ENCODE measurements around the gene PLG. TPM values are rescaled to one million over a fixed set of nuclear protein-coding genes. Genes with fewer than 3 reads are reported as not detected.
A peak's percentile ranks its signal among the peaks of the same experiment; 100 is the strongest.
"Not testable (repeated sequence)": the region's sequence is repeated elsewhere in the genome, so short reads cannot be mapped to it uniquely, and the experiment has no call there.

The PLG gene
- total and polyA plus RNA-seq, 2 experiments from 2014 or later = 0.29 TPM; not detected in 1

DNA sequence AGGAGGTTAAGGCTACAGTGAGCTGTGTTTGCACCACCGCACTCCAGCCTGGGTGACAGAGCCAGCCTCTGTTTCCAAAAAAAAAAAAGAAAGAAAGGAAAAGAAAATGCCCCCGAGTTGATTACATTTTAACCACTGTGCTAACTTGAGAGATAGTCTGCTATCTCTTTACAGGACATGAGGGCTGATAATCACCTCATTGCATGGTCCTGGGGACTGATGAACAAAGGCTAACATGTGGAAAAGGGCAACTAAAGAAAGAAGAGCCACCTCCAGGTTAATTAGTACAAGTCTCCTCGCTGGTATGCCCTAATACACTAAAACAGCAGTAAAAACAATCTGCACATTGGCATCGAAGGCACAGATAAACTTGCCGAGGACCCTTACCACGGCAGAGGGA lies 4.2 kb upstream of the PLG start:
- Histone ChIP-seq H3K9me2 (ENCODE audit: insufficient read depth) (no peaks in the 10 kb centered on the region), H3F3A (ENCODE audit: insufficient read depth) (no peaks in the 10 kb centered on the region), H3K27me3 (replicated peaks; ENCODE audit: insufficient read depth) (no peaks in the 10 kb centered on the region), H3K4me1 (ENCODE audit: insufficient read depth) (no peaks in the 10 kb centered on the region), H4K20me1 (ENCODE audit: insufficient read depth) (no peaks in the 10 kb centered on the region), H2AFZ (no peak overlapping the region), H3K4me2 (ENCODE audit: unreplicated experiment) (no peak overlapping the region), H3K9me3 (ENCODE audit: low read depth) (no peaks in the 10 kb centered on the region), H3K27ac (no peak overlapping the region), H3K79me2 (ENCODE audit: insufficient read depth) (no peaks in the 10 kb centered on the region), H3K4me3 (no peak overlapping the region), H3K36me3 (ENCODE audit: low read depth) (no peaks in the 10 kb centered on the region), H3K9ac (no peak overlapping the region)
- TF ChIP-seq EZH2phosphoT487 (IDR thresholded peaks at IDR 0.05; ENCODE audit: insufficient read depth, low read depth) (no peak), EZH2 (IDR thresholded peaks at IDR 0.05; ENCODE audit: insufficient read depth, poor library complexity, severe bottlenecking) (no peak)
- no peak for DNase-seq
- 29 to 34% methylated on average over 5 to 6 of the region's 6 CpGs for WGBS, 2 experiments (ENCODE audit: low coverage in 1 of 2, low lambda C conversion rate in 2 of 2, missing lambda C conversion rate in 2 of 2)
- in situ Hi-C loops (cut with MboI) = no loop called here

DNA sequence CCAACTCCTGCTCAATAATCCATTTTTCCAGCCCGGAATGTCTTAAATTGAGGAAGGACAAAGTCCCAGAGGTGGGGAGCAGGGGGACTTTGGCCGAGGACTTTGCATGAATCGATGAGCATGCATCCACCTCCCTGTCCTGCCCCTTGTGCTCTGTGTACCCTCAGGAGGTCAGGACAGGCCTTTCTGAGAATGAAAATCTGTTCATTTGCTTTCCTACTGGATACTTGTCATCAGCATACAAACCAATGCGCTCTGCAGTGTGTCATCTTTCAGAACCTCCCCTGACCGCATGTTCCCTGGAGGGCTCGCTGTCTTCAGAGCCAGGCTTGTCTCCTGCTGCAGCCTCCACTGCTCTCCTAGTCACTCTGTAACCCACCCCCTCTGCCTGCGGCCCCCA lies 2.6 kb downstream of the PLG start:
- H3K4me3 ChIP-seq; H3K9ac ChIP-seq; H3K27ac ChIP-seq; H3K27me3 ChIP-seq (replicated peaks; ENCODE audit: insufficient read depth); H3K9me2 ChIP-seq (ENCODE audit: insufficient read depth); H3K4me2 ChIP-seq (ENCODE audit: unreplicated experiment); H3K9me3 ChIP-seq (ENCODE audit: low read depth); H2AFZ ChIP-seq; H4K20me1 ChIP-seq (ENCODE audit: insufficient read depth); H3F3A ChIP-seq (ENCODE audit: insufficient read depth); H3K79me2 ChIP-seq (ENCODE audit: insufficient read depth); H3K4me1 ChIP-seq (ENCODE audit: insufficient read depth); H3K36me3 ChIP-seq (ENCODE audit: low read depth); in situ Hi-C loops (cut with MboI); DNase-seq: not testable (repeated sequence)
- 52 to 53% methylated on average over 7 of the region's 7 CpGs for WGBS, 2 experiments (ENCODE audit: low coverage in 1 of 2, low lambda C conversion rate in 2 of 2, missing lambda C conversion rate in 2 of 2)

GRCh38 chr6:160708993-160709392 lies 6.9 kb downstream of the PLG start:
- in situ Hi-C loops (cut with MboI); H3K79me2 ChIP-seq (ENCODE audit: insufficient read depth); H2AFZ ChIP-seq; H3K9ac ChIP-seq; H4K20me1 ChIP-seq (ENCODE audit: insufficient read depth); H3K9me2 ChIP-seq (ENCODE audit: insufficient read depth); H3K4me2 ChIP-seq (ENCODE audit: unreplicated experiment); H3K4me3 ChIP-seq; H3K36me3 ChIP-seq (ENCODE audit: low read depth); H3K4me1 ChIP-seq (ENCODE audit: insufficient read depth); H3K27ac ChIP-seq; H3K9me3 ChIP-seq (ENCODE audit: low read depth); H3F3A ChIP-seq (ENCODE audit: insufficient read depth); H3K27me3 ChIP-seq (replicated peaks; ENCODE audit: insufficient read depth); DNase-seq: not testable (repeated sequence)

DNA sequence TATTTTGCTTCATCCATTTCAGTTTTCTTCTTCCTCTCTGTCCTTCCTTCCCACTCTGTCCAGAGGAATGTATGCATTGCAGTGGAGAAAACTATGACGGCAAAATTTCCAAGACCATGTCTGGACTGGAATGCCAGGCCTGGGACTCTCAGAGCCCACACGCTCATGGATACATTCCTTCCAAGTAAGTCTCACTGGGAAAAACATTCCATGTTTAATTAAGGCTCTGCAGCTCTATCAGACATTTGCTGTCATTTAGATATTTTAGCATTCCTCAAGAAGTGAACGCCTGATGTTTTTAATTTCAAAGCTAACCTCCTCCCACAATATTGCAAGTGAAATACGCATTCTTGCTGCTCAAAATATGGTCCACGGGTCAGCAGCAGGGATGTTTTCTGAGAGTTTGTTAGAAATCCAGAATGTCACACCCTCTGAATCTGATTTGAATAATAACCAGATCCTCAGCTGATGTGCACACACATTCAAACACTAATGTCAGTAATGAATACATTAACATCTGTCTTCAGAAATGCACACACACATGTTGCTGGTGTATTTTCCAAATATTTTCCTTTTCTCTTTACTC lies 12.8 kb downstream of the PLG start:
- Histone ChIP-seq H3K27ac (peak overlapping the region; percentile 46), H3K9ac (no peak overlapping the region), H3K4me2 (ENCODE audit: unreplicated experiment) (peak overlapping the region; percentile 40), H3K9me3 (ENCODE audit: low read depth) (no peaks in the 10 kb centered on the region), H3K36me3 (ENCODE audit: low read depth) (no peaks in the 10 kb centered on the region), H3K79me2 (ENCODE audit: insufficient read depth) (no peaks in the 10 kb centered on the region), H3F3A (ENCODE audit: insufficient read depth) (no peaks in the 10 kb centered on the region; the same call in 1 of the 2 replicates), H3K9me2 (ENCODE audit: insufficient read depth) (no peaks in the 10 kb centered on the region), H2AFZ (peak overlapping the region; percentile 46), H3K4me1 (ENCODE audit: insufficient read depth) (peaks cover 13% of the 10 kb centered on the region), H3K4me3 (0 out of 2 replicates have a peak overlapping the region, but pooled peaks have one; percentile 33), H3K27me3 (replicated peaks; ENCODE audit: insufficient read depth) (no peaks in the 10 kb centered on the region), H4K20me1 (ENCODE audit: insufficient read depth) (no peaks in the 10 kb centered on the region)
- 2 to 6% methylated on average over 5 of the region's 5 CpGs for WGBS, 2 experiments (ENCODE audit: low coverage in 1 of 2, low lambda C conversion rate in 2 of 2, missing lambda C conversion rate in 2 of 2)
- TF ChIP-seq EZH2 (IDR thresholded peaks at IDR 0.05; ENCODE audit: insufficient read depth, poor library complexity, severe bottlenecking) (no peak), EZH2phosphoT487 (IDR thresholded peaks at IDR 0.05; ENCODE audit: insufficient read depth, low read depth) (no peak)
- in situ Hi-C loops (cut with MboI) = no loop called here
- DNase-seq = peak; percentile 59

DNA sequence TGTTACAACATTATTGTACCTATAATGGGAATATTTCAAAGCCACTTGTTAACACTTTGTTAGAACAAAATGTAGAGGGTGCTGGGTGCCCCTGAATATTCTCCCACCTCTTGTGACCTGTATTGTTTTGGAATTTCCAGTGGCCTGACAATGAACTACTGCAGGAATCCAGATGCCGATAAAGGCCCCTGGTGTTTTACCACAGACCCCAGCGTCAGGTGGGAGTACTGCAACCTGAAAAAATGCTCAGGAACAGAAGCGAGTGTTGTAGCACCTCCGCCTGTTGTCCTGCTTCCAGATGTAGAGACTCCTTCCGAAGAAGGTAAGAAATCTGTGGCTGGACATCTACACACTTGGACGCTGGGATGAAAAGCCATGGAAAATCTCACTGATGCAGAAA lies 28.9 kb downstream of the PLG start:
- 55 to 59% methylated on average over 6 of the region's 6 CpGs for WGBS, 2 experiments (ENCODE audit: low coverage in 1 of 2, low lambda C conversion rate in 2 of 2, missing lambda C conversion rate in 2 of 2)
- no peaks in the 10 kb centered on the region for H3K4me1 ChIP-seq (ENCODE audit: insufficient read depth)
- no peak overlapping the region for H2AFZ ChIP-seq
- H3K9ac ChIP-seq = no peak overlapping the region
- no peaks in the 10 kb centered on the region for H4K20me1 ChIP-seq (ENCODE audit: insufficient read depth)
- H3K9me3 ChIP-seq (ENCODE audit: low read depth) = no peaks in the 10 kb centered on the region
- TF ChIP-seq EZH2phosphoT487 (IDR thresholded peaks at IDR 0.05; ENCODE audit: insufficient read depth, low read depth) (no peak), EZH2 (IDR thresholded peaks at IDR 0.05; ENCODE audit: insufficient read depth, poor library complexity, severe bottlenecking) (no peak)
- H3K27me3 ChIP-seq (replicated peaks; ENCODE audit: insufficient read depth) = no peaks in the 10 kb centered on the region
- peak; percentile 7 for DNase-seq
- no peaks in the 10 kb centered on the region for H3F3A ChIP-seq (ENCODE audit: insufficient read depth)
- H3K27ac ChIP-seq = no peak overlapping the region
- no peaks in the 10 kb centered on the region for H3K9me2 ChIP-seq (ENCODE audit: insufficient read depth)
- in situ Hi-C loops (cut with MboI) = no loop called here
- H3K4me2 ChIP-seq (ENCODE audit: unreplicated experiment) = no peak overlapping the region
- H3K79me2 ChIP-seq (ENCODE audit: insufficient read depth) = no peaks in the 10 kb centered on the region
- no peaks in the 10 kb centered on the region for H3K36me3 ChIP-seq (ENCODE audit: low read depth)
- no peak overlapping the region for H3K4me3 ChIP-seq

Data from GM23248 (cell line).